HAP-1 (cell line): Measurements from ENCODE around the gene DTD2.
"Not testable (repeated sequence)": the region's sequence is repeated elsewhere in the genome, so short reads cannot be mapped to it uniquely, and the experiment has no call there.

ENCODE experiments used
- DNase-seq, 2 experiments: peaks; one replicate each; pipeline ENCODE4 v3.0.0-alpha.2; 2016 to 2020; ENCODE audit warnings: low spot score in 2 of 2
- H3K27me3 ChIP-seq: fragments of 250-450 bp; sonication (Bioruptor Pico); 2 replicates; pipeline ENCODE4 v1.5.1; 2020; ENCODE audit warnings: low read depth, mild to moderate bottlenecking, moderate library complexity
- H3K36me3 ChIP-seq: fragments of 250-450 bp; sonication (Bioruptor Pico); replicated peaks from 2 replicates; pipeline ENCODE4 v1.5.1; 2020; ENCODE audit warnings: mild to moderate bottlenecking
- H3K4me1 ChIP-seq: fragments of 250-450 bp; sonication (Bioruptor Pico); 2 replicates; pipeline ENCODE4 v1.5.1; 2020; ENCODE audit warnings: mild to moderate bottlenecking
- H3K4me3 ChIP-seq: fragments of 250-450 bp; sonication (Bioruptor Pico); 2 replicates; pipeline ENCODE4 v1.5.1; 2020; ENCODE audit warnings: mild to moderate bottlenecking, moderate library complexity
- H3K9me3 ChIP-seq: fragments of 250-450 bp; sonication (Bioruptor Pico); 2 replicates; pipeline ENCODE4 v1.5.1; 2020; ENCODE audit warnings: mild to moderate bottlenecking, moderate library complexity
- in situ Hi-C: fragments of 300-500 bp; cut with MboI; formaldehyde crosslinking; loops from 3 replicates; pipeline ENCODE4 v1.14.3; 2020; ENCODE audit warnings: low sequenced_read_pairs, inconsistent platforms, mixed read lengths

The DTD2 gene

DNA sequence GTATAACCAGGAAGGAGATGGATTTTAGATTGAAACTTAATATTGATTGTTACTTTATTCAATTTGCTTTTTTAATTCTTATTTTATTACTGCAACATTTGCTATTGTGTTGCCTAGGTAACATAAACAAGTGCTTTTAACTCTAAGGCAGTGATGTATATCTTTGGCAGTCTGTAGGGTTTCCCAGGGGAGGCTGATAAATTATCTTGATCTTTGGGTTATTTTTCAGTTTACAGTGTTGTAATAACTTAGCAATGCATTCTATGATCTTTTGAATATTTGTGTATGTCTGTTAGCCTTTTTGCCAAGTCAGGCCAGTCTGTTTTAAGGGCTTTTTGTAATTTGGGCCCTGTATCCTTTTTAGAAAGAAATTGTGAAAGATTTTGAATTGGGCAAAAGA is 7.8 kb upstream of the DTD2 start:
- Histone ChIP-seq H3K36me3 (no peaks in the 10 kb centered on the region), H3K9me3 (no peaks in the 10 kb centered on the region), H3K4me3 (no peak overlapping the region), H3K4me1 (no peaks in the 10 kb centered on the region), H3K27me3 (no peaks in the 10 kb centered on the region)
- DNase-seq = no peak
- in situ Hi-C loops = no loop called here

GRCh38 chr14:31462450-31462849 is 5.1 kb upstream of the DTD2 start:
- H3K36me3 ChIP-seq, H3K9me3 ChIP-seq, H3K4me3 ChIP-seq, H3K27me3 ChIP-seq, DNase-seq, in situ Hi-C loops: not testable (repeated sequence)
- peaks cover 12% of the 10 kb centered on the region for H3K4me1 ChIP-seq

GRCh38 chr14:31461545-31461944 is 4.2 kb upstream of the DTD2 start:
- DNase-seq = no peak
- Histone ChIP-seq H3K9me3 (no peaks in the 10 kb centered on the region), H3K4me3 (no peak overlapping the region), H3K36me3 (no peaks in the 10 kb centered on the region), H3K4me1 (peaks cover 12% of the 10 kb centered on the region), H3K27me3 (no peaks in the 10 kb centered on the region)
- in situ Hi-C loops = no loop called here

- in situ Hi-C loops = no loop called here
- Histone ChIP-seq H3K4me3 (peak overlapping the region; percentile 61), H3K27me3 (no peaks in the 10 kb centered on the region), H3K4me1 (peaks cover 23% of the 10 kb centered on the region), H3K9me3 (no peaks in the 10 kb centered on the region), H3K36me3 (no peaks in the 10 kb centered on the region)
- no peak for DNase-seq
These were observed 656 bp upstream of the DTD2 start for GRCh38 chr14:31457665-31458659.

DNA sequence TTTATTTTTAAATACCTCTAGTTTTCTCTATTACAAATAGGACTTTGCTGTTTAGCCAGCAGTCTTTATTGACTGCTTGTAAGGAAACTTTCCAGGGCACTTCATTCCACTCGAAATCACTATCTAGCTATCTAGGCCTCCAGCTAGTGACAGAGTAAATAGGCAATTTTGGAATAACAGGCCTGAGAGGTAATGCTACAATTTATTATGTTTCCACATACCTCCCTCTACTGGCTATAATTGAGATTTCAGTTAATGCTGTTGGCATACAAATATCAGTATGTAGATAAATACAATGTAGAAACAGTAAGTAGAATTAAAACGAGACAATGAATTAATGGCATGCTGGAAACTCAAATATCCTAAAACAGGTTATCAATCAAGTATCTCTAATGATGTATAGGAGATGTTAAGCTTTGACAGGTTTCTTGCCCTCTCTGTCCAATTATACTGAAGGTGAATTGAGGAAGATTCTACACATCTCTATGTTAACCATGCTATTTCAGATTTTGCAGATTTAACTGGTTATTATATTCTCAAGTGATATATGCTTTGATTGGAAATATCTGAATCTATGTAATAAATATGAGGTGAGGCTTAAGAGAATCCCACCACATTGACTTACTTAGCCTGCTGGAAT is 7.2 kb downstream of the DTD2 start:
- in situ Hi-C loops = no loop called here
- Histone ChIP-seq H3K27me3 (no peaks in the 10 kb centered on the region), H3K4me3 (no peak overlapping the region), H3K4me1 (peaks cover 14% of the 10 kb centered on the region), H3K36me3 (peaks cover 31% of the 10 kb centered on the region), H3K9me3 (no peaks in the 10 kb centered on the region)
- peak in 1 of 2 experiments; percentile 63 for DNase-seq

DNA sequence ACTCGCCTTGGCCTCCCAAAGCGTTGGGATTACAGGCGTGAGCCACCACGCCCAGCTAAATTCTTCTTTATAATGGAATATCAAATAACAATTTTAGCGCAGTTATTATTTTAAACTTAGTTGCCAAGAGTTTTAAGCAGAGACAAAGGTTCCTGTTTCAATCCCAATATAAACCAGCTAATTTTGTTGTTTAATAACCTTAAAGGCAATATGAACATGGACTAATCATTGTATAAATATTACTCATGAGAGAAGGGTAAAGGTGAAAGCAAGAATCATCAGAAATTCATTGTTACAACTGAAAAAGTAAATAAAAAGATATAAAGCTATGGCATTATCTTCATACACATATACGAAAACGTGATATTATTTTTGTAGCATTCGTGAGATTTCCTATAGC is 8.2 kb downstream of the DTD2 start:
- no peak for DNase-seq
- H3K27me3 ChIP-seq = no peaks in the 10 kb centered on the region
- no peaks in the 10 kb centered on the region for H3K9me3 ChIP-seq
- in situ Hi-C loops = no loop called here
- H3K4me1 ChIP-seq = peaks cover 5% of the 10 kb centered on the region
- no peak overlapping the region for H3K4me3 ChIP-seq
- H3K36me3 ChIP-seq = peaks cover 32% of the 10 kb centered on the region

DNA sequence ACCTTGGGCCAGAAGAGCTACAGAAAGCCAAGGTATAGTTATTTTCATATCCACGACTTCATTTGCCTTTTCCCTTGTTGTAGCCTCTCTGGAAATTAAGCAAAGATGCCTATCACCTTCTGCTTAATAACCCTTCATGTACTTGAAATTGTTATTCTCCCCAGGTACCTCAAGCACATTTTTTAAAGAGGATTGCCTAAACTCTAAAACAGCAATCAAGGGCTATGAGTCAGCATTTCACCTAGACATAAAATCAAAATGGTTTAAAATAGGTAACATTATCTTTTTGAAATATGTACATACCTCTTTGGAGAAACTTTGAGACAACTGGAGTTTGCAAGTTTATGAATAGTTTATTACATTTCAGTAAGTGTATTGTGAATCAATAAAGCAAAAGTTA is 11.6 kb downstream of the DTD2 start:
- H3K4me3 ChIP-seq = no peak overlapping the region
- H3K27me3 ChIP-seq = no peaks in the 10 kb centered on the region
- peaks cover 20% of the 10 kb centered on the region for H3K36me3 ChIP-seq
- no peaks in the 10 kb centered on the region for H3K9me3 ChIP-seq
- H3K4me1 ChIP-seq = peaks cover 22% of the 10 kb centered on the region
- DNase-seq = no peak
- in situ Hi-C loops = no loop called here

GRCh38 chr14:31442284-31442683 is 15.0 kb downstream of the DTD2 start:
- H3K4me3 ChIP-seq = no peak overlapping the region
- no peak for DNase-seq
- in situ Hi-C loops = no loop called here
- H3K4me1 ChIP-seq = peaks cover 25% of the 10 kb centered on the region
- no peaks in the 10 kb centered on the region for H3K27me3 ChIP-seq
- no peaks in the 10 kb centered on the region for H3K9me3 ChIP-seq
- H3K36me3 ChIP-seq = peaks cover 13% of the 10 kb centered on the region

DNA sequence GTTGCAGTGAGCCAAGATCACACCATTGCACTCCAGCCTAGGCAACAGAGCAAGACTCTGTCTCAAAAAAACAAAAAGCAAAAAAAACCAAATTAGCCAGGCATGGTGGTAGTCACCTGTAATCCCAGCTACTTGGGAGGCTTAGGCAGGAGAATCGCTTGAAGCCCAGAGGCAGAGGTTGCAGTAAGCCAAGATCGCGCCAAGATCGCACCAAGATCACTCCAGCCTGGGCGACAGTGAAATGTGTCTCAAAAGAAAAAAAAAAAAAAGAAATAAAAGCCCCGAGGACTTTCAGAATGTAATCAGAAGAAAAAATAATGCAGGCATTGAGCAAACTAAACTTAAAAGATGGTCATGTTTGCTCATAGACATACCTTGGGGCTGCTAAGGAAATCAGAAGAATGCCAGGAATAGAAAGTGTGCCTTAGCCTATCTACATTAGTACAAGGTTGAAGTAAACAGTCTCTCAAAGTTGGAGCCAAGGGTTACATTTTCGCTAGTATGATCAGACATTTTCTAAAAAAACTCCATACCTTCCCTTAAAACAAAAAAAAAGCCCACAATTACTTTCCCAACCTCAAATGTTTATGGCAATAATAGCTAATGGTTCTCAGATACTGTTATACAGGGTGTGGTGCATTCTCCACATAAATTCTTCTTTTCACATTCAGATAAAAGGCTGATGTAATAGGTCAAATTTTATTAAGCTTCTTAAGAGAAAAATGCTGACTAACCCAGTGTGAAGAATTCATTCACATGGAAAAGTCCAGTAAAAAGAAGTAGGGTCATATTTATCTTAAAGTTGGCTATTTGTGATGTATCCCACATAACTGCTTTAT is 15.8 kb downstream of the DTD2 start:
- peaks cover 13% of the 10 kb centered on the region for H3K36me3 ChIP-seq
- DNase-seq = peak; percentile 39 to 94
- no peaks in the 10 kb centered on the region for H3K9me3 ChIP-seq
- no peaks in the 10 kb centered on the region for H3K27me3 ChIP-seq
- in situ Hi-C loops = no loop called here
- H3K4me3 ChIP-seq = no peak overlapping the region
- H3K4me1 ChIP-seq = peaks cover 25% of the 10 kb centered on the region

- in situ Hi-C loops = no loop called here
- H3K27me3 ChIP-seq = no peaks in the 10 kb centered on the region
These were observed 17.0 kb downstream of the DTD2 start for GRCh38 chr14:31440280-31440679.

GRCh38 chr14:31439561-31439960 is 17.7 kb downstream of the DTD2 start:
- Histone ChIP-seq H3K4me3 (no peak overlapping the region), H3K36me3 (peaks cover 6% of the 10 kb centered on the region), H3K4me1 (peaks cover 22% of the 10 kb centered on the region), H3K27me3 (no peaks in the 10 kb centered on the region), H3K9me3 (no peaks in the 10 kb centered on the region)
- in situ Hi-C loops = no loop called here
- no peak for DNase-seq

More at GRCh38 chr14:31440280-31440679, 17.0 kb downstream of the DTD2 start:
- no peaks in the 10 kb centered on the region for H3K9me3 ChIP-seq
- DNase-seq = no peak
- H3K4me1 ChIP-seq = peaks cover 22% of the 10 kb centered on the region
- no peak overlapping the region for H3K4me3 ChIP-seq
- peaks cover 6% of the 10 kb centered on the region for H3K36me3 ChIP-seq

DNA sequence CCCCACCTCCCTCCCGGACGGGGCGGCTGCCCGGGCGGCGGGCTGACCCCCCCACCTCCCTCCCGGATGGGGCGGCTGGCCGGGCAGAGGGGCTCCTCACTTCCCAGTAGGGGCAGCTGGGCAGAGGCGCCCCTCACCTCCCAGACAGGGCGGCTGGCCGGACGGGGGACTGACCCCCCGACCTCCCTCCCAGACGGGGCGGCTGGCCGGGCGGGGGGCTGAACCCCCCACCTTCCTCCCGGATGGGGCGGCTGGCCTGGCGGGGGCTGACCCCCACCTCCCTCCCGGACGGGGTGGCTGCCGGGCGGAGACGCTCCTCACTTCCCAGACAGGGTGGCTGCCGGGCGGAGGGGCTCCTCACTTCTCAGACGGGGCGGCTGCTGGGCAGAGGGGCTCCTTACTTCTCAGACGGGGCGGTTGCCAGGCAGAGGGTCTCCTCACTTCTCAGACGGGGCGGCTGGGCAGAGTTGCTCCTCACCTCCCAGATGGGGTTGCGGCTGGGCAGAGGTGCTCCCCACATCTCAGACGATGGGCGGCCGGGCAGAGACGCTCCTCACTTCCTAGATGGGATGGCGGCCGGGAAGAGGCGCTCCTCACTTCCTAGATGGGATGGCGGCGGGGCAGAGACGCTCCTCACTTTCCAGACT is 20.1 kb downstream of the DTD2 start:
- H3K27me3 ChIP-seq, in situ Hi-C loops, H3K36me3 ChIP-seq, H3K4me3 ChIP-seq, DNase-seq, H3K9me3 ChIP-seq: not testable (repeated sequence)
- peaks cover 14% of the 10 kb centered on the region for H3K4me1 ChIP-seq

GRCh38 chr14:31435276-31435675 is 22.0 kb downstream of the DTD2 start:
- no peaks in the 10 kb centered on the region for H3K4me1 ChIP-seq
- H3K27me3 ChIP-seq = no peaks in the 10 kb centered on the region
- H3K4me3 ChIP-seq = no peak overlapping the region
- H3K36me3 ChIP-seq = peaks cover 3% of the 10 kb centered on the region; the same call in 1 of the 2 replicates
- in situ Hi-C loops = no loop called here
- no peaks in the 10 kb centered on the region; the same call in 1 of the 2 replicates for H3K9me3 ChIP-seq
- DNase-seq = no peak
